Measurements from ENCODE around the gene SOCS3.
A peak's percentile ranks its signal among the peaks of the same experiment; 100 is the strongest.

DNA sequence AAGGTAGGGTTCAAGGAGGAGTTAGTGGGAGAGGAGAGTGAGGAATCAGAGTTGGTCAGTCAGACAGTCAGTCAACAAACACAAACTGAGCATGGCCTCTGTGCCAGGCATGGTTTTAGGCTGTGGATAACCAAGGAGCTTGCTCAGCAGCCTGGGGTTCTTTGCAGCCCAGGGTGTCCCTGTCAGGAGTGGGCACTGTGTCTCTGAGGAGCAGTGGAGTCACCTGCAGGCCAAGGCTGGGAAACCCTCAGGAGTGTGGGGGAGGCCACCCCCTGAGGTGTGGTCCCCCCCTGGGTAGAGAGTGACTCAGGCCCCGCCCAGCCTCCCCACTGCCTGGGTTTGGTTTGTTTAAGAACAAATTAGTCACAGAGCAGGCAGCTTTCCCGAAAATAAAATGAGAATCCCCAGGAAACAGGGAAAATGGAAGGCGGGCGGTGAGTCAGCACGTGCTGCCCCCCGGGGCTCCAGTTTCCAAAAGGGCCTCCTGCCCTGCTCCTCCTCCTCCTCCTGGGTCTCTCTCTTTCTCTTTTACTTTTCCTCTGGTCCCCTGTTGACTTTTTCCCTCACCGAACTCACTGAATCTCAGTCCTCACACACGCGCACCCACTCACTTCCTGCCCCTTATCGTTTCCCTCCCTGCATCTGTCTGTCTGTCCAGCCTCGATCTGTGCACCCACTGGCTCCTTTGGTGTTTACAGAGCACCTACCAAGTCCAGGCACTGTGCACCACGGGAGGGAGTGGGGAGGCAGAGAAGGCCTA is 44.3 kb downstream of the SOCS3 start:
- TF ChIP-seq POLR2AphosphoS5 (IDR thresholded peaks at IDR 0.05; ENCODE audit: low read depth, low read length): no peak
- 0 out of 2 replicates have a peak, but pooled peaks have one; percentile 35 for TF ChIP-seq SIN3A (IDR thresholded peaks at IDR 0.05; ENCODE audit: borderline replicate concordance, insufficient read depth, low read length)
- no peak for TF ChIP-seq TAF1 (IDR thresholded peaks at IDR 0.05; ENCODE audit: borderline replicate concordance, insufficient read depth, low read length)
- TF ChIP-seq, protein P1, sequence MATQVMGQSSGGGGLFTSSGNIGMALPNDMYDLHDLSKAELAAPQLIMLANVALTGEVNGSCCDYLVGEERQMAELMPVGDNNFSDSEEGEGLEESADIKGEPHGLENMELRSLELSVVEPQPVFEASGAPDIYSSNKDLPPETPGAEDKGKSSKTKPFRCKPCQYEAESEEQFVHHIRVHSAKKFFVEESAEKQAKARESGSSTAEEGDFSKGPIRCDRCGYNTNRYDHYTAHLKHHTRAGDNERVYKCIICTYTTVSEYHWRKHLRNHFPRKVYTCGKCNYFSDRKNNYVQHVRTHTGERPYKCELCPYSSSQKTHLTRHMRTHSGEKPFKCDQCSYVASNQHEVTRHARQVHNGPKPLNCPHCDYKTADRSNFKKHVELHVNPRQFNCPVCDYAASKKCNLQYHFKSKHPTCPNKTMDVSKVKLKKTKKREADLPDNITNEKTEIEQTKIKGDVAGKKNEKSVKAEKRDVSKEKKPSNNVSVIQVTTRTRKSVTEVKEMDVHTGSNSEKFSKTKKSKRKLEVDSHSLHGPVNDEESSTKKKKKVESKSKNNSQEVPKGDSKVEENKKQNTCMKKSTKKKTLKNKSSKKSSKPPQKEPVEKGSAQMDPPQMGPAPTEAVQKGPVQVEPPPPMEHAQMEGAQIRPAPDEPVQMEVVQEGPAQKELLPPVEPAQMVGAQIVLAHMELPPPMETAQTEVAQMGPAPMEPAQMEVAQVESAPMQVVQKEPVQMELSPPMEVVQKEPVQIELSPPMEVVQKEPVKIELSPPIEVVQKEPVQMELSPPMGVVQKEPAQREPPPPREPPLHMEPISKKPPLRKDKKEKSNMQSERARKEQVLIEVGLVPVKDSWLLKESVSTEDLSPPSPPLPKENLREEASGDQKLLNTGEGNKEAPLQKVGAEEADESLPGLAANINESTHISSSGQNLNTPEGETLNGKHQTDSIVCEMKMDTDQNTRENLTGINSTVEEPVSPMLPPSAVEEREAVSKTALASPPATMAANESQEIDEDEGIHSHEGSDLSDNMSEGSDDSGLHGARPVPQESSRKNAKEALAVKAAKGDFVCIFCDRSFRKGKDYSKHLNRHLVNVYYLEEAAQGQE (IDR thresholded peaks at IDR 0.05; ENCODE audit: insufficient read depth in 1 of 2, low read depth in 2 of 2, low read length in 2 of 2): no peak

Measured in PFSK-1 (cell line).